ENCODE data around the gene COL4A4.

The COL4A4 gene

DNA sequence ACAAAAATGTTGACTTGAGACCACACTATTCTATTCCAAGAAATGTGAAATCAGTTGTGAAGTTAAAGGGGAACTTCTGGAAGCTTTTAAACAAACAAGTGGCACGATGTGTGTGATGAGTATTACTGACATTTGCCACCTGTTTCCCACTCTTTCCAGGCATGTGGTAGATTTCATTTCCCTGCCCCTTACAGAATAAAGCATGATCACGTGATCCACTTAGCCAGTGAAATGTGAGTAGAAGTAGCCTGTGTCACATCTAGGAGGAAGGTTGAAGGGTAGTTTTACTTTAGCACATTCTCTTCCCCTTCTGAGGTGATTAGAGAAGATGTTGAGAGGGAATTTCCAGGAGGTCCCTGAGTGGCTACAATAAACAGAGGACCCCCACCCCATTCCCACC lies 3.8 kb downstream of the COL4A4 start:
- DNase-seq = no peak

DNA sequence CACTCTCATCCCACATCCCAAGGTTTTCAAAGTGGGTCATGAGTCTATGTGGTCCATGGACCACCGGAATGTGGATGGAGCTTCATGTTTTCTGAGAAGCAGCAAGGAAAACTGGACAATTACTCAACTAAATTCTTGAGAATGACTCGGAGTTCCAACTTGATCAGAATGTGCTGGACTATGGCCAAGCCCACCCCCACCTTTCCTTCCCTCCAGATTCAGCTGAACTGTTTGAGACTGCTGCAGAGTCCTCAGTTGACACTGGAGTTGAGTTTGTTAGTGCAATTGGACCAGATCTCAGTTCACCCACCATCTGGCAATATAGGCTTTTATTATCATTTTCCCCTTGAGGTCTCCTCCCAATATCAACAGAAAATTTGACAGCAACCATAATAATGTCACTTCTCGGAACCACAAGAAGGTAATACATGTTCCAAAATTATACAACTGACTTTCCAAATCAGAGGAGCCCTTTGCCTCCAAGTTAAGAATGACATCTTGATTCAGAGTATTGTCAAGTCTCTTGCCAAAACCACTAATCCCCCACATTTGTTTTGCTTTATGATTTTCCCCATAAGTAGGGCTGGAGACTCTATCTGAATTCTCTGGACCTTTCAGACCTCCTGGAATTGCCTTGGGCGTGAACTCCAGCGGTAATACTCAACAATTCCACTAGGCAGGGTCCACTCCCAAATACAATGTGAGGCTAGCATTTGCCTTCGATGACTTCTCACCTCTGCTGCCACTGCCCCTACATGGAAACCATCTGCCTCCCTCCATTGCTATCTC lies 8.8 kb downstream of the COL4A4 start:
- peak; percentile 69 for DNase-seq

DNA sequence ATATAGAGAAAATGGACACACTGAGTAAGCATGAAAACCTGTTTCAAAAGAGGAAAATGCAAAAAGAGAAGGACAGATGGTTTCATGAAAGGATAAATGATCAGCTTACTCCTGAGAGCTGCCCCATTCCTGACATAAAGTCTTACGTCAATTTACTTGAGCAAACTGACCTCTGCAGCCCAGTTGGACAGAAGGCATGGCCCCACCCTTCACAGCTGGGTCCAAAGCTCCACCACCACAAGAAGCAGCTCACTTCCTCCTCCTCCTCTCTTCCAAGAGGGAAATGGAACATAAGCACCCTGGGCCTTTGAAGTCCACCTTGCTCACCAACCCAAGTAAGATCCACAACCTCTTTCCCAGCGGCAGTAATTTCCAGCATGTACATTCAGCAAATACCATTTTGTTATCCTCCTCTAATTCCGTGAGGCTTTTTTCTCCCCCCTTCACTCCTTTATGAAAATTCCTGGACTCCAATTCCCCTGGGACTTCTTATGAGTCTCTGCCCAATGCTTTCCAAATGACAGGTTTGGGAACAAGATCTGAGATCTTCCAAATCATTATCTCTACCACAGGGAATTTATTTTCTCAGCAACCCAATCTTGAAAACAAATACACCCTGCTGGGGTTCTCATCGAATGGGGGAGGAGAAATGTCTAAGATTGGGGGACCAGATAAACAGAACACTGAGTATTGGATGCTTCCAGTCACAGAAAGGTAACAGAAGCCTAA lies 10.1 kb downstream of the COL4A4 start:
- DNase-seq = peak; percentile 27

DNA sequence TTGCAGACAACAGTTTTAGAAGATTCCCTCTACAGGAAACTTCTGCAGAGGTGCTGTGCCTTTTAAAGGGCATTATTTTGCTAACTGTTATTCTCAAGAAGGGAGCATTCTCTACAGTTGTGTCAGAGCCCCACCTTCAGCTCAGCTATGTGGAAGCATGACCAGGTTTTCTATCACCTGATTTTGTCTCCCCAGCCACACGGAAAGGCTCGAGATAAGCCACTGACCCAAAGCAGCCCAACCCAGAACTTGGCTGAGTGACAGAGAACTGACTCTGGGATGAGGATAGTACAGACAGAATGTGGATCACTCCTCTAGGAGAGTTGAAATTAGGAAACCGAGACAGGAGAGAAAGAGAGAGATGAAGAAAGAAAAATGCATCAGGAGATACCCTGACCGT lies 10.7 kb downstream of the COL4A4 start:
- no peak for DNase-seq

DNA sequence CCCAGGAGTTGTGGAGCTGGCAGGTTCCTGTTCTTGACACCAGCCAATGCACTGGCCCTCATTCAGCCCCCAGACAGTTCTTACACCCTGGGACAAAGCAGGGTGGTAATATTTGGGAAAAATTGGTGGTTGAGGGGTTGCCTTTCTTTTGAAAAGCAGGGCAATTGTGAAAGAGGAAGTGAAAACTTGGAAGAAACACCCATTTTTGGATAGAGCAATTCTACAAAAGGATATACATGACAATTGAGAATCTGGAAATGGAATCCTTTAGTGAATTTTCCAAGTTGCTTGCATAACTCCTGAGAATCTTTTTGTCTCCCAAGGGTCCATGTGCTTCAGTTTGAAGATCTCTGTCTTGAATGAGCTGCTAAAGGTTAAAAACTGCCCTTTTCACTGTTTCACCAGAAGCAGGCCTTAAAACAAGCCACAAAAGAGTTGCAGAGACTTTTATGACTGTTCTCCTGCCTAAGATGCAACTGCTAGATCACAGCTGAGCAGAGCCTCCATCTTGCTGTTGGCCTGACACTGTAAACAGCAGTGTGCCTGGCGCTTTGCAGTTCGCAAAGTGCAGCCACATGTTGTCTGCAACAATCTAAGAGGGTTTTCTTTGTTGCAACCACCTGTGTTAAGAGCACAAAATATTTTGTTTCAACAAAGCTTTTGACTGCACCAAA lies 11.8 kb downstream of the COL4A4 start:
- no peak for DNase-seq

DNA sequence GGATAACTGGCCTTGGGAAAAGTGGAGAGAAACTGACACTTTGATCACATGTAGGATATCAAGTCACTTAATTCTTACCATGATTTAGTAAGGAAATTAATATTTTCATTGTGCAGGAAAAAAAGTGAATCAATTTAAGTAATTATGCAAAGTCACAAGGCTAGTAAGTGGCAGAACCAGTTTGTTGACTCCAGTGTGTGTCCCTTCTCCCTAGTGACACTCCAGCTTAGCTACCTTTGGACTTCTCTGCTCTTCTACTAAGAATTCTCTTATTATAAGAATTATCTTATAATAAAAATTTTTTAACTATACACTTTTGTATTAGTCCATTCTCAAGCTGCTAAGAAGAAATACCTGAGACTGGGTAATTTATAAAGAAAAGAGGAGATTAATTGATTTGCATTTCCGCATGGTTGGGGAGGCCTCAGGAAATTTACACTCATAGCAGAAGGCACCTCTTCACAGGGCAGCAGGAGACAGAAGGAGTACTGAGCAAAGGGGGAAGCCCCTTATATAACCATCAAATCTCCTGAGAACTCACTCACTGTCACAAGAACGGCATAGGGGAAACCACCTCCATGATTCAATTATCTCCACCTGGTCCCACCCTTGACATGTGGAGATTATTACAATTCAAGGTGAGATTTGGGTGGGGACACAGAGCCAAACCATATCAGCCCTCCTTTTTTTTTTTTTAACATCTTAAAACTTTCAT lies 13.6 kb downstream of the COL4A4 start:
- DNase-seq = no peak

DNA sequence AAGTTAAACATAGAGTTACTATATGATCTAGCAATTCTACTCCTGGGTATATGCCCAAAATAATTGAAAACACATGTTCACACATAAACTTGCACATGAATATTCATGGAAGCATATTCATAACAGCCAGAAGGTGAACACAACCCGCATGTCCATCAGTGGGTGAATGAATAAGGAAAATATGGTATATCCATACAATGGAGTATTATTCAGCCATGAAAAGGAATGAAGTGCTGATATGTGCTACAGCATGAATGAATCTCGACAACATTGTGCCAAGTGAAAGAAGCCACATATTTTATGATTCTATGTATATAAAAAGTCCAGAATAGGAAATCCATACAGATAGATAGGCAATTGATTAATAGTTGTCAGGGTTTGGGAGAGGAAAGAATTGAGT lies 15.9 kb downstream of the COL4A4 start:
- DNase-seq = no peak

DNA sequence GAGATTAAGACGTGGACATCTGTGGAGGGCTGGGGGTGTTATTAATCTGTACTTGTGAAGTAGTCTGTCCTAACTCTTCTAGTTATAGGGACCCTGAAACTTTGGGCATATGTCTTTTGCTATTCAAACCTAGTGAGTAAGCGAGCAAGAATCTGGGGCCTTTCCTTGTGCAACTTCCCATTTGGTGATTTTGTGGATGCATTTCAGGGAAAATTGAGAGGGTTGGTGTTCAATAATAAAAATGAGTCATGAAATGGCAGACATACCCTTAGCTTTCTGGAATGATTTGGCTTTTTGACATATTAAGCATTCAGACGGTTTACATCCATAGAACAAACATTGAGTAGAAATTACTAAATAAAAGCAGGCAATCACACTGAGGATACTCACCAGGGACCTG lies 17.0 kb downstream of the COL4A4 start:
- peak; percentile 79 for DNase-seq

DNA sequence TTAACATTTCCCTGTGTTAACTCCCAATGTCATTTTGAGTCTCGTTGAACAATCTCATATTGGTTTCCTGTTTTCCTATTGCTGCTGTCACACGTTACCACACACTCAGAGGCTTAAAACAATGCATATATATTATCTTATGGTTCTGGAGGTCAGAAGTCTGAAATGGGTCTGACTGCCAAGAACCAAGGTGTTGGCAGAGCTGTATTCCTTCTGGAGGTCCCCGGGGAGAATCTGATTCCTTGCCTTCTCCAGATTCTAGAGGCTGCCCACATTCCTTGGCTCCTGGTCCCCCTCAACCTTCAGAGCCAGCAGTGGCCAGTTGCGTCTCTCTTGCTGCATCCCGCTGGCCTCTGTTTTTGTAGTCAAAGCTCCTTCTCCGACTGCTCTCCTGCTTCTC lies 17.5 kb downstream of the COL4A4 start:
- no peak for DNase-seq

DNA sequence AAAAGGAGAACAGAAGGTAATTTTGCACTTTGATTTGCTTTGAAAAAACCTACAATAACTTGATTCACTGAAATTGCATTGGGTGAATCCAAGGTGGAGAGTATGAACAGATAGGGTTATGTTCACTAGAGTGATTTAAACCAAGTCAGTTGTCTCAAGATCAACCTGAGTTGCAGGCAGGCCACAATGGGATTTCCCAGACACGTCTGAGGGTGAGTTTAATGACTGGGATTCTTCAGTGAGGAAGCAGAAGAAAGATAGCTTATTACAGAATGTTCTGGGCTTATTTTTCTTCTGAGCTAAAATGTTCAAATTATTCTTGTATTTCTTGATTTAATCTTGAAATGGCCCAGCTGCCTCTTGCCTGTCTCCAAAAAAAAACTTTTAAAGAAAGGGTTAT lies 20.1 kb downstream of the COL4A4 start:
- no peak for DNase-seq

DNA sequence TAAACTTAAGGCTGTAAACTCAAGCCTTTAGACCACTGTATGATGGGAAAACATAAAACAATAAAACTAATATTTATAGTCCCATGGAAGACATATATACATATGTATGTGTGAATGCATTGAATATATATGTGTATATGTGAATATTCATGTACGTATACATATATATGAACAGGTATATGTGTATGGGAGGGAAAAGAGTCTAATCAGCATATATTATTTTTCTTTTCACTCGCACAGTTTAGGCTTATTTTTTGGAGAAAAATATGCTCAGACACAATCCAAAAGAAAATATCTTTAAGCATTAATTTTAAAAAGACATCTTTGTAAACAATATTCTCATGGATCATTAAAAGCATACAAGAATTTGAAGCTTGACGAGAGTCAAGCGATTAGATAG lies 22.7 kb downstream of the COL4A4 start:
- DNase-seq = no peak

DNA sequence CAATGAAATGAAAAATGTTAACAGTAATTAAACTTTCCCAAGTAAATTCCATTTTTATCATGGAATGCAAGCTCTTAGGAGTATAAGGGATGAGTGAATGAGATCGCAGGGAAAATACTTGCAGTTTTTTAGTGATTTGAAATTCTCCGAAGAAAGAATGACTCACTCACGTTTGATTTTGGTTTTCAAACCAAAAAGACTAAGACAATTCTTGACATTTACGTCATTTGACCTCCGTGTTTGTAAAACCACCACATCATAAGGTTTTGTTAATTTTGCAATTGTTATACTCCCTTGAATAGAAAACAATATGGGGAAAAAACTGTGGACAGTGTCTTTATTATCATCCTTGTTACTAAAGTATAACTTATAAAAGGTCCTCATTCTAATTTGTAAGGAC lies 29.4 kb downstream of the COL4A4 start:
- no peak for DNase-seq

DNA sequence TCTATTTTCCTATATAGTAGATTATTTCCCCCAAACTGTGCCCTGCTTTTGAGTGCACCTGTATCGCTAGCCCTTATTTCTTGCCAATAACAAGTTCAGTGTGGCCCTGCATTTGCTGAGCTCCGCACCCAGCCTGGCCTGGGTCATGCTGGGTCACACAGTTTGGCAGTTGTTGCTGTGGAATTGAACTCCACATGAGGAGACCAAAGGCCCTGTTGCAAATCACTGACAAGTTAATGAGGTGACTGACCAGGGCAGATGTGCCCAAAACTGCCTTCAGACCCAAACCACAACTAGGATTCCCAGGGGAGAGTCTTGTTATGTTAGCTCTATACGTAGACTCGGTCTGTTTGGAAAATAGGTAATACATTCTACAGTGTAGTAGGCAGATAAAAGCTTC lies 31.0 kb downstream of the COL4A4 start:
- DNase-seq = no peak

DNA sequence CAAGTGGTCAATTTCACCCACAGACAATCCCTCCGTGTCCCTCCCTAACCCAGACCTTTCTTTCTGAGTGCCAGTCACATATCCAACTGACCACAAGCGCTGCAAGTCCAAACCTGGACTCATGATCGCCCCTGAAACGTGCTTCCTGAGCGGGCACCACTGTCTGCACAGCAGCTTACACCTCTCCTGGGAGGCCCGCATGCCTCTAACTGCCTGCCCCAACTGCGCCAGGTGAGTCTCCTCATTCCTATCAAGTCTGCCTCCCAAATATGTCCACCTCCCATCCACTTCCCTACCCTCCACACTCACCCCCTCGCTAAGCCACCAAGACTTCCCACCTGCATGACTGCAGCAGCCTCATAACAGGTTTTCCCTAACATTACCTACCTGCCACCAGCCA lies 33.4 kb downstream of the COL4A4 start:
- no peak for DNase-seq

DNA sequence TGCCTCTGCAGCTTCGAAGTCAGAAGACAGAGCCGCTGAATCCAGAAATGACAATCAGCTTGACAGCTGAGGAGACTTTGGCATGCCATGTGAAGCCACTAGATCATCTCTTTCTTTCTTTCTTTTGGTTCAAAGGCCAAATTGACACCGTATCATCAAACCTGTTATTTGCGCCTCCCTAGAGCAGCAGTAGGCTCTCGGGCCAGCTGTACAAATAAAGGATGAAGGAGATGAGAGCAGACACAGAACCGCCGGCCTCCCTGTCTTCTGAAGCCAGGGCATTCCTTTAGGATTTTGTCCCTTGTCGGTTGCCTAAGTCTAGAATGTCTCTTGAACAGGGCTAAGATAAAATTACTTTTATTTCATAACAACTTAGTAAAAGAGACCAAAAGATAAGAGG lies 36.8 kb downstream of the COL4A4 start:
- DNase-seq = no peak

DNA sequence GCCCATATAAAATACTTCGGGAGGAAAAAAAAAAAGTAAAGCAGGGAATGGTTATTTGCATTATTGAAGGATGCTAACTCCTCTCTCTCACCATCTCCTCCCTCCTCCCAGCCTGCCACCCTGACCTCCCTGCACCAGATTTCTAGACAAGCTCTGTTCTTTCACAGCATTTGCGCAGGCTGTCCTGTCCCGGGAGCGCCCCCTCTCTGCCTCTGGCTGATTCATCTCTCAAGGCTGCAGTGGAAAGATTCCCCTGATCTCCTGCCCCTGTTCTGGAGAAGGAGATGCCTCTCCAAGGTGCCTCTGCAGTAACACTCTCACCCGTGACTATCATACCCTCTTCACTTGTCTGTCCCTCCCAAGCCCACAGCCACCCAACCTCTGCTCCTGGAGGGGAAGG lies 38.5 kb downstream of the COL4A4 start:
- DNase-seq = no peak

DNA sequence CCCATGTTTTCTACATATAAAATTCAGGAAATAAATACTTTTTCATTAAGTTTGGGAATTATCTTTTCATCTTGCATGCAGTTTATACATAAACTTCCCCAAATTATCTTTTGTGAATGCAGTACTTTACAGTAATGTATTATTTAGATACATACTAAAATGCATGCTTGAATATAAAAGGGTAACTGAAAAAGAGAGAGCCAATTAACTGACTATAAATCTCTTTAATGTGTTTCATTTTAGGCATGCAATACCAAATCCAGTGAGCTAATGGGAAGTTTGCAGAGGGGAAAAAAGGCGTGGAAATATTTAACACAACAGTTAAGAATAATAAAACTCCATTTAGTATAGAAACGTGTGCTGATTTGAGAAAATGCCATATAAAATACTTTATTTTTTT lies 39.2 kb downstream of the COL4A4 start:
- DNase-seq = no peak

DNA sequence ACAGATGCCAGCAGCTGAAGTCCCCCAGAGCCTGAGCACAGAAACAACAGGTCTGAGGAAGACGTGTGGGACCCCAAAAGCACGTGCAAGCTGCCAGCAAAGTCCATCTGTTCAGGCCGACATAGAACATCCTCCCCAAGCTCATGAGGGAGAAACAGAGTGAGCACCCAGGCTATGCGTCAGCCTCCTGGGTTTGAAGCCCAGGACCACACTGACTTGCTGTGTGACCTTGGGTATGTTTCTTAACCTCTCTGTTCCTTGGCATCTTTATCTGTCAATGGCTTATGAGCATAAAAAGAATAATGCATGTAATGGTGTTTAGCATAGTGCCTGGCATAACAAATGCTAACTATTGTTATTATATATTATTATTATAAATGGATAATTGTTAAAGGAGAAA lies 40.3 kb downstream of the COL4A4 start:
- DNase-seq = no peak

DNA sequence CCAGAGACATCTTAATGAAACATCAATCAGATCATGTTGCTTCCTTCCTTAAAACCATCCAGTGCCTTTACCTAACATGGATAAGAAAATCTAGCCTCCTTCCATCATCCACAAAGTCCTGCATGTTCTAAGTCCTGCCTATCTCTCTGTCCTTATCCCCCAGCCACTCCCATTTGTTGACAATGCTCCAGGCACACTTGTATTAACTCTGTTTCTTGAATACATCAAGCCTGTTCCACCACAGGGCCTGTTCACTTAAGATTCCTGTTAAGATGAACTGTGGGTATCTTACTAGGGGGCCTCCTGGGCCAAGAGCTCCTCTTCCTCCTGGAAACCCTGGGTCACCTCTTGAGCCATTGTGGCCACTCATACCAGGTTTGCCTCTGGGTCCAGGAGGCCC lies 45.7 kb downstream of the COL4A4 start:
- DNase-seq = no peak

DNA sequence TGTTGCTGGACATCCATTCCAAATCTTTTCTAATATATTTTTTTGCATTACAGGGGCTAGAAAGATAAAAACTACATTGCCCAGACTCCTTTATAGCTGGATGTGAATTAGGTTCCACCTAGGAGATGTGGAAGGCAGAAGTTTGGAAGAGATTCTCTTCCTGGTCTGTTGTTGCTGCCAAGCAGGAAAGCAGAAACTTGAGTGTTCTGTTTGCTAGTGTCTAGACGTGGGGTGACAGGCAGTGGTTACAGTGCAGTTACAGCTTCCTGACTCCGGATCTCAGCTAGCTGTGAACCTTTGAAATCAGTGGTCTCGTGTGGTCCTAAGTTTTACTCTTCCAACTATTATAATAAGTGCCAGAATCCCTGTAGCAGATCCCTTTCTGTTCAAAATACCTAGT lies 46.2 kb downstream of the COL4A4 start:
- DNase-seq = no peak

DNA sequence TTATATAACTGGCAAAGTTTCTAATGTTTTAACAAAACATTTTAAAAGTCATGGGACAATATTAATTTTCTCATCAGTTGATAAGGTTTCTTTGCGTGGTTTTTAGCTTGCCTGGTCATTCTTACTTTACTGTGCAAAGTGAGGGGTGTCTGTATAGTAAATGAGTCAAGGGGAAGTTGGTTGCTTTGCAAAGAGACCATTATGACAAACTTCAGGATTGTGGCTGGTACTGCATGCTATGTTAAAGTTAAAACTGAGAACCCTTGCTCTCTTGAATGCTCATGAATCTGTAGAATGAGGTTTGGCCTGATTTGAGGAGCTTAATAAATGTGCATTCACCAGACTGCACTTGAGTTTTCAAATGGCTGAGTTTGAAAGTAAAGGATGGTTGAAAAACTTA lies 47.0 kb downstream of the COL4A4 start:
- DNase-seq = no peak

DNA sequence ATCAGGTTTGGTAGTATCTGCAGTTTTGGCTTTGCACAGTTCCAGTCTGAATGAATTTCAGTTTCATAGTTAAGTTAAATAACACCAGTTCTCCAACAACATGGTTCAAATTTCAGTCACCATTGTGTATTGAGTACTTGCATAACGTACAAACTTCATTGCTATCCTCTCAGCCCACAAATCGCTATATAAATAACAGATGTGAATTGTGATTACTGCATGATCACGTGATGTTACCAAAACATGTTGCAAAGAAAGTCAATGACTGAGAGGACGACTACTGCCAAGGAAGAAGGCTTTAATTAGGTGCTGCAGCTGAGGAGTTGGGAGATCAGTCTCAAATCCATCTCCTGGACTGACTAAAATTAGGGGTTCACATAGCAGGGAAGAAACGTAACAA lies 48.2 kb downstream of the COL4A4 start:
- peak; percentile 41 for DNase-seq
